Endothelial cell of umbilical vein (primary cell): ENCODE data around the gene TOX2.

Experiments used
- EZH2 ChIP-seq: IDR thresholded peaks from 2 replicates; pipeline ENCODE4 v1.6.1; 2012; ENCODE audit warnings: borderline replicate concordance, low read depth, mild to moderate bottlenecking, moderate library complexity, low read length, inconsistent platforms; ENCODE audit not compliant: severe bottlenecking
- MYC ChIP-seq: IDR thresholded peaks from one replicate; pipeline ENCODE4 v1.6.1; 2011; ENCODE audit warnings: mild to moderate bottlenecking, low read depth, low read length
- POLR2AphosphoS5 ChIP-seq: IDR thresholded peaks from 2 replicates; pipeline ENCODE4 v1.6.1; 2012; ENCODE audit warnings: low read depth, mild to moderate bottlenecking, control low read depth, low read length, moderate library complexity; ENCODE audit not compliant: insufficient read depth
- TF ChIP-seq, protein P1 (sequence below), 2 donors: IDR thresholded peaks; 1 replicate in 1 of 2; 2 replicates in 1 of 2; pipeline ENCODE4 v1.5.1; 2011; ENCODE audit warnings: low read length in 2 of 2, mild to moderate bottlenecking in 2 of 2, moderate library complexity in 2 of 2, control low read depth in 1 of 2, inconsistent platforms in 1 of 2, low read depth in 1 of 2; ENCODE audit not compliant: insufficient read depth in 1 of 2; ENCODE audit errors: extremely low read depth in 1 of 2
- TF ChIP-seq, protein P2 (sequence below): IDR thresholded peaks from 2 replicates; pipeline ENCODE4 v1.6.1; 2011; ENCODE audit not compliant: insufficient read depth, insufficient read length

DNA sequence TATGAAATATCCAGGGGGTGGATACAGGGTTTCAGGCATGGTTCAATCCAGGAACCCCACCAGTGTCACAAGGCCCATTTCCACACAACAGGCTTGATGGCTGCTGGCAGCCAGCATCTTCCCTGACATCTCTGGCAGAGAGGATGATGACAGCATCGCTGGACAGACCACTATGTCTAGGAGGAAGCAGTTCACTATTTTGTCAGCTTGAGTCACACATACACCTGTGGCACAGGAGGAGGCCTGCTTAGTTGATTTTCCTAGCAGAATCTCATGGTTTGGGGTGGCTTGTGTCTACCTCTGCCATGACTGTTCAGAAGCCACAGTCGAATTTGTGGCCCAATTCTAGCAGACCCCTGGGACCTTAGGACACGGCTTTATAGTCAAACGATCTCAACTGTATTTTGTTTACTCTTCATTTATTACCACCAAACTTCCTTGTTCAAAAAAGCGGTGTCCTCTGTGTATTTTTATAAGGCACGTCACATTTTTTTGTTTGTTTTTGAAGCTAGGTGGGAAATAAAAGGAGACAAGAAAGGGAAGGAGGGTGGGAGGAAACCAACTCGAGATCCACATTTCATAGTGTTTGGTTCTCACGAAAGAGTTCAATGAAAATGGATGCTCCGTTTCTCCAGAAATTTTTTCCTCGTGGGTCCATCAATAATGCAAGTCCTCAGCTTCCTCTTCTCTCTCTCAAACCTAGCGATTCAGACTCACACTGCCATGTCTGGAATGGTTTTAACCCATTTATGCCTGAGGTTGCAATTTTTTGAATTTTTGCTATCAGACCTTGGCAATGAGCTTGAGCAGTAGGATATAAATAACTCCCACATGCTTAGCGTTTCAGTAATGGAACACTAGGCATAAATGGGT, 94.4 kb downstream of the TOX2 start:
- TF ChIP-seq, protein P1, sequence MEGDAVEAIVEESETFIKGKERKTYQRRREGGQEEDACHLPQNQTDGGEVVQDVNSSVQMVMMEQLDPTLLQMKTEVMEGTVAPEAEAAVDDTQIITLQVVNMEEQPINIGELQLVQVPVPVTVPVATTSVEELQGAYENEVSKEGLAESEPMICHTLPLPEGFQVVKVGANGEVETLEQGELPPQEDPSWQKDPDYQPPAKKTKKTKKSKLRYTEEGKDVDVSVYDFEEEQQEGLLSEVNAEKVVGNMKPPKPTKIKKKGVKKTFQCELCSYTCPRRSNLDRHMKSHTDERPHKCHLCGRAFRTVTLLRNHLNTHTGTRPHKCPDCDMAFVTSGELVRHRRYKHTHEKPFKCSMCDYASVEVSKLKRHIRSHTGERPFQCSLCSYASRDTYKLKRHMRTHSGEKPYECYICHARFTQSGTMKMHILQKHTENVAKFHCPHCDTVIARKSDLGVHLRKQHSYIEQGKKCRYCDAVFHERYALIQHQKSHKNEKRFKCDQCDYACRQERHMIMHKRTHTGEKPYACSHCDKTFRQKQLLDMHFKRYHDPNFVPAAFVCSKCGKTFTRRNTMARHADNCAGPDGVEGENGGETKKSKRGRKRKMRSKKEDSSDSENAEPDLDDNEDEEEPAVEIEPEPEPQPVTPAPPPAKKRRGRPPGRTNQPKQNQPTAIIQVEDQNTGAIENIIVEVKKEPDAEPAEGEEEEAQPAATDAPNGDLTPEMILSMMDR (IDR thresholded peaks at IDR 0.05; ENCODE audit: extremely low read depth in 1 of 2, insufficient read depth in 1 of 2, low read depth in 1 of 2, low read length in 2 of 2) = no peak
- TF ChIP-seq EZH2 (no peak), MYC (no peak), POLR2AphosphoS5 (no peak)
- TF ChIP-seq, protein P2, sequence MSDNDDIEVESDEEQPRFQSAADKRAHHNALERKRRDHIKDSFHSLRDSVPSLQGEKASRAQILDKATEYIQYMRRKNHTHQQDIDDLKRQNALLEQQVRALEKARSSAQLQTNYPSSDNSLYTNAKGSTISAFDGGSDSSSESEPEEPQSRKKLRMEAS = no peak
